ENCODE results near the gene GPC2.
"Not testable (repeated sequence)": the region's sequence is repeated elsewhere in the genome, so short reads cannot be mapped to it uniquely, and the experiment has no call there.

Gene GPC2

GRCh38 chr7:100155553-100156317 lies 21.4 kb downstream of the GPC2 start:
- no peak for DNase-seq
- in situ Hi-C loops (cut with MboI; ENCODE audit: low pct_unique_long_range_greater_than_20kb, low sequenced_read_pairs) = no loop called here

- no peak for DNase-seq
- in situ Hi-C loops (cut with MboI; ENCODE audit: low pct_unique_long_range_greater_than_20kb, low sequenced_read_pairs) = no loop called here
Measured at GRCh38 chr7:100154651-100155491, 22.3 kb downstream of the GPC2 start.

GRCh38 chr7:100153708-100154535 lies 23.3 kb downstream of the GPC2 start:
- in situ Hi-C loops (cut with MboI; ENCODE audit: low pct_unique_long_range_greater_than_20kb, low sequenced_read_pairs) = no loop called here
- no peak for DNase-seq

- DNase-seq = no peak
- in situ Hi-C loops (cut with MboI; ENCODE audit: low pct_unique_long_range_greater_than_20kb, low sequenced_read_pairs) = no loop called here
Measured at GRCh38 chr7:100152937-100153666, 24.1 kb downstream of the GPC2 start.

GRCh38 chr7:100152404-100152803 lies 24.8 kb downstream of the GPC2 start:
- peak; percentile 85 for DNase-seq
- in situ Hi-C loops (cut with MboI; ENCODE audit: low pct_unique_long_range_greater_than_20kb, low sequenced_read_pairs) = no loop called here

- peak; percentile 98 for DNase-seq
- in situ Hi-C loops (cut with MboI; ENCODE audit: low pct_unique_long_range_greater_than_20kb, low sequenced_read_pairs) = no loop called here
Measured at GRCh38 chr7:100148559-100149328, 28.4 kb downstream of the GPC2 start, which contains the start of gene LAMTOR4. LAMTOR4 (plus strand) TSS chr7:100148918; CDS start chr7:100148973, 55 bp downstream.

- DNase-seq = no peak
- in situ Hi-C loops (cut with MboI; ENCODE audit: low pct_unique_long_range_greater_than_20kb, low sequenced_read_pairs) = no loop called here
Measured at GRCh38 chr7:100148225-100148558, 29.0 kb downstream of the GPC2 start.

- DNase-seq = no peak
- in situ Hi-C loops (cut with MboI; ENCODE audit: low pct_unique_long_range_greater_than_20kb, low sequenced_read_pairs) = no loop called here
Measured at GRCh38 chr7:100147278-100147677, 29.9 kb downstream of the GPC2 start.

DNA sequence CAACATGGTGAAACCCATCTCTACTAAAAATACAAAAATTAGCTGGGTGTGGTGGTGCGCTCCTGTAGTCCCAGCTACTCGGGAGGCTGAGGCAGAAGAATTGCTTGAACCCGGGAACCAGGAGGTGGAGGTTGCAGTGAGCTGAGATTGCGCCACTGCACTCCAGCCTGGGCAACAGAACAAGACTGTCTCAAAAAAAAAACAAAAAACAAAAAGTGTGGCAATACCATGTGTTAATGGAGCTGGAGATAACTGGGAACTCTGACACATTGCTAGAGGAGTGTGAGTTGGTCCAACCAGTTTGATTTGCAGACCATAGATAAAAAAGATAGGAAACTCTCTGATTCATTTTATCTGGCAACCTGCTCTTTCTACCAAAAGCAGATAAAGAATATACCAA lies 30.8 kb downstream of the GPC2 start:
- DNase-seq; in situ Hi-C loops (cut with MboI; ENCODE audit: low pct_unique_long_range_greater_than_20kb, low sequenced_read_pairs): not testable (repeated sequence)

- in situ Hi-C loops (cut with MboI; ENCODE audit: low pct_unique_long_range_greater_than_20kb, low sequenced_read_pairs) = no loop called here
- DNase-seq = no peak
Measured at GRCh38 chr7:100142461-100142860, 34.7 kb downstream of the GPC2 start.

- DNase-seq = no peak
- in situ Hi-C loops (cut with MboI; ENCODE audit: low pct_unique_long_range_greater_than_20kb, low sequenced_read_pairs) = no loop called here
Measured at GRCh38 chr7:100141555-100141949, 35.6 kb downstream of the GPC2 start.

DNA sequence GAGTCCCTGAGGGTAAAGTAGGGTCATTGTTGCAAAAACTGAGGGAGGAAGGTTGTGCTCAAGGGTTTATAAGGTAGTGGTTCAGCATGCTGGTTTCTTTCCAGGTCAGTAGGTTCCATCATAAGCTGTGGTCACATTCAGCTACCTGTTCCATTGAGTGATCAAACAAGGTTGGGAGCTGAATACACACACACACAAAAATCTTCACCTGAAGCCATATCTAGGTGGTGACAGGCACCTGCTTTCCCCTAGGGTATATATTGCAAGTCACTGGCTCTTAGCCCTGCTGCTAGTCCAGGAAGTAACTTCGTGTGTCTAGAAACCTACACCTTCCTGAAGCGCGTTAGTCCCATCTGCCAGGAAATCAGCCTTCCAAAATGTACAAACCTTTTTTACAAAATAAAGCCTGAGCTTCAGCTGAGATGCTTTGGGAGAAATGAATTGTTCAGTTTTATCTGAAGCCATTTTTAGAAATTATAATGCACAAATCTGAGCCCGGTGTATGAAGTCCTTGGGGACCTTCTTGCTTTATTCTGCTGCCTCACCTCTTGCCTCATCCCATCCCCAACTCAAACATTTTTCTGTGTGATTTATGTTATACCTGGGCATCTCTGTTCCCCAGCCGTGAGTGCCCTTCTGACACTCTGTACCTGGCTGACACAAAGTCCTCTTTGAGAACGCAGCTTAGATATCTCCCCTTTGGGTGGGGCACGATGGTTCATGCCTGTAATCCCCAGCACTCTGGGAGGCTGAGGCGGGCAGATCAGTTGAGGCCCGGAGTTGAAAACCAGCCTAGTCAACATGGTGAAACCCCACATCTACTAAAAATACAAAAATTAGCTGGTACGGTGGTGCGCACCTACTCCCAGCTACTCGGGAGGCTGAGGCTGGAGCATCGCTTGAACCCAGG lies 39.1 kb downstream of the GPC2 start:
- in situ Hi-C loops (cut with MboI; ENCODE audit: low pct_unique_long_range_greater_than_20kb, low sequenced_read_pairs) = no loop called here
- no peak for DNase-seq

GRCh38 chr7:100132697-100133151 lies 44.5 kb downstream of the GPC2 start:
- peak; percentile 85 for DNase-seq
- in situ Hi-C loops (cut with MboI; ENCODE audit: low pct_unique_long_range_greater_than_20kb, low sequenced_read_pairs) = no loop called here

DNA sequence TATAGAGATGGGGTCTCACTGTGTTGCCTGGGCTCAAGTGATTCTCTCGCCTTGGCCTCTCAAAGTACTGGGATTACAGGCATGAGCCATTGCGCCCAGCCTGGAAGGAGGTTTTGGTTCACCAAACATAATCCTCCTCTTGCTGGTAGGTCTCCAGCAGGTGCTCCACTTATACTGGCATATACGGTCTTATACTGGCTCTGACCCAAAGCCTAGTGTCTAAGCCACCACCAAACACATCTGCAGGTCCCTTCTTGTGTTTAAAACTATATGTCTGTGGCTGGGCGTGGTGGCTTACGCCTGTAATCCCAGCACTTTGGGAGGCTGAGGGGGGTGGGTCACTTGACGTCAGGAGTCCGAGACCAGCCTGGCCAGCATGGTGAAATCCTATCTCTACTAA lies 45.1 kb downstream of the GPC2 start:
- in situ Hi-C loops (cut with MboI; ENCODE audit: low pct_unique_long_range_greater_than_20kb, low sequenced_read_pairs) = no loop called here
- no peak for DNase-seq

GRCh38 chr7:100130608-100131453 lies 46.4 kb downstream of the GPC2 start:
- in situ Hi-C loops (cut with MboI; ENCODE audit: low pct_unique_long_range_greater_than_20kb, low sequenced_read_pairs) = no loop called here
- DNase-seq = peak; percentile 83

DNA sequence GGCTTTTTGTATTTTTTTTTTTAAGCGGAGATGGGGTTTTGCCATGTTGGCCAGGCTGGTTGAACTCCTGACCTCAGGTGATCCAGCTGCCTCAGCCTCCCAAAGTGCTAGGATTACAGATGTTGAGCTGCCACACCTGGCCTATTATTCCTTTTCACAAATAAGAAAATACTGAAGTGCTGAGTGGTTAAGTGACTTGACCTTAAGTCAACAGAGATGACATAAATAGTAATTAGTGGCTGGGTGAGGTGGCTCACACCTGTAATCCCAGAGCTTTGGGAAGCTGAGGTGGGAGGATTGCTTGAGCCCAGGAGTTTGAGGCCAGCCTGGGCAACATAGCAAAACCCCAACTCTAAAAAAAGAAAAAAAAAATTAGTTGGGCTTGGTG lies 47.0 kb downstream of the GPC2 start:
- in situ Hi-C loops (cut with MboI; ENCODE audit: low pct_unique_long_range_greater_than_20kb, low sequenced_read_pairs) = not testable (repeated sequence)

GRCh38 chr7:100128637-100128963 lies 48.6 kb downstream of the GPC2 start:
- DNase-seq = no peak
- in situ Hi-C loops (cut with MboI; ENCODE audit: low pct_unique_long_range_greater_than_20kb, low sequenced_read_pairs) = no loop called here

More for the DNA sequence above, 47.0 kb downstream of the GPC2 start:
- DNase-seq = not testable (repeated sequence)
